Small intestine (tissue), 16 donors: ENCODE measurements around the gene HBQ1. TPM values are rescaled to one million over a fixed set of nuclear protein-coding genes. Genes with fewer than 3 reads are reported as not detected.

ENCODE experiments used
- DNase-seq, 2 donors: peaks; one replicate each; pipeline versions ENCODE4 v3.0.0 to v3.0.0-alpha.2; 2013
- FAIRE-seq: peaks from 2 replicates; lab custom pipeline; 2012; peaks lifted over from hg19 to GRCh38; lab: Jason Lieb, UNC
- H3K27ac ChIP-seq, 3 donors: one replicate each; pipeline ENCODE4 v1.5.1; 2013; ENCODE audit warnings: low read length in 2 of 3, mild to moderate bottlenecking in 2 of 3, control low read depth in 1 of 3, inconsistent platforms in 1 of 3, low read depth in 1 of 3, moderate library complexity in 1 of 3
- H3K27me3 ChIP-seq, 3 donors: one replicate each; pipeline ENCODE4 v1.6.1; 2013; ENCODE audit warnings: low read length in 3 of 3, inconsistent platforms in 1 of 3; ENCODE audit not compliant: control insufficient read depth in 3 of 3, insufficient read depth in 3 of 3
- H3K36me3 ChIP-seq, 3 donors: one replicate each; pipeline ENCODE4 v1.6.1; 2013; ENCODE audit warnings: low read length in 3 of 3, inconsistent platforms in 1 of 3, low read depth in 1 of 3, mild to moderate bottlenecking in 1 of 3, moderate library complexity in 1 of 3; ENCODE audit not compliant: control insufficient read depth in 3 of 3, insufficient read depth in 2 of 3
- H3K4me1 ChIP-seq, 3 donors: one replicate each; pipeline ENCODE4 v1.6.1; 2013; ENCODE audit warnings: low read length in 2 of 3, inconsistent platforms in 1 of 3, low read depth in 1 of 3, mild to moderate bottlenecking in 1 of 3, moderate library complexity in 1 of 3; ENCODE audit not compliant: control insufficient read depth in 3 of 3, insufficient read depth in 2 of 3
- H3K4me3 ChIP-seq, 3 donors: one replicate each; pipeline ENCODE4 v1.5.1; 2013; ENCODE audit warnings: low read length in 3 of 3, control low read depth in 1 of 3, inconsistent platforms in 1 of 3, low read depth in 1 of 3, mild to moderate bottlenecking in 1 of 3, moderate library complexity in 1 of 3
- H3K9me3 ChIP-seq, 2 donors: one replicate each; pipeline ENCODE4 v1.6.1; 2013; ENCODE audit warnings: low read depth in 1 of 2, low read length in 1 of 2; ENCODE audit not compliant: control insufficient read depth in 2 of 2, insufficient read depth in 1 of 2
- WGBS, 3 donors: extraction: QIAGEN DNeasy Blood & Tissue Kit; methylation state at CpG; one replicate each; pipeline ENCODE4 v1.1.7; 2013; 5-methylcytosine and 5-hydroxymethylcytosine counted together
- long read RNA-seq, 10 donors: transcript quantifications; one replicate each; lab custom pipeline, GENCODE V29; 2026
- polyA plus RNA-seq, 4 donors: library from polyadenylated mRNA; stranded (reverse) in 3 of 4; unstranded in 1 of 4; fragments of 200-250 nt in 3 of 4; fragments of 120-200 nt in 1 of 4; gene quantifications; one replicate each; pipeline versions ENCODE4 v1.2.1 to v1.2.3, GENCODE V29; 2013
- donor health status: healthy with polysubstance abuse.
- donor health status: control.
- donor health status: control.
- donor health status: Bipolar disorder and iron deficiency.
- donor health status: healthy.

Gene HBQ1
- polyA plus RNA-seq: under 1 TPM in 1 of 4 donors, not detected in 3; 0.43 TPM
- long read RNA-seq, donor 1: 0 reads
- long read RNA-seq, donor 2: 0 reads
- long read RNA-seq, donor 3: 0 reads
- long read RNA-seq, donor 4: 0 reads
- long read RNA-seq, donor 5: 0 reads
- long read RNA-seq, donor 6: 0 reads
- long read RNA-seq, donor 7, partial matches to known transcripts: 0 of 1 reads
- long read RNA-seq, donor 7, other reads (novel, unspliced or antisense): 0 of 1 reads
- long read RNA-seq, donor 8, partial matches to known transcripts: 0 of 2 reads
- long read RNA-seq, donor 8, other reads (novel, unspliced or antisense): 0 of 2 reads
- long read RNA-seq, donor 9: 0 reads
- long read RNA-seq, donor 10, partial matches to known transcripts: 0 of 1 reads
- long read RNA-seq, donor 10, other reads (novel, unspliced or antisense): 0 of 1 reads

DNA sequence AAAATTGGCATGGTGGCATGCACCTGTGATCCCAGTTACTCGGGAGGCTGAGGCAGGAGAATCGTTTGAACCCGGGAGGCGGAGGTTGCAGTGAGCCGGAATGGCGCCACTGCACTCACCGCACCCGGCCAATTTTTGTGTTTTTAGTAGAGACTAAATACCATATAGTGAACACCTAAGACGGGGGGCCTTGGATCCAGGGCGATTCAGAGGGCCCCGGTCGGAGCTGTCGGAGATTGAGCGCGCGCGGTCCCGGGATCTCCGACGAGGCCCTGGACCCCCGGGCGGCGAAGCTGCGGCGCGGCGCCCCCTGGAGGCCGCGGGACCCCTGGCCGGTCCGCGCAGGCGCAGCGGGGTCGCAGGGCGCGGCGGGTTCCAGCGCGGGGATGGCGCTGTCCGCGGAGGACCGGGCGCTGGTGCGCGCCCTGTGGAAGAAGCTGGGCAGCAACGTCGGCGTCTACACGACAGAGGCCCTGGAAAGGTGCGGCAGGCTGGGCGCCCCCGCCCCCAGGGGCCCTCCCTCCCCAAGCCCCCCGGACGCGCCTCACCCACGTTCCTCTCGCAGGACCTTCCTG is at the start of gene HBQ1:
TSS of gene HBQ1 (plus strand) at position 359 of the 575 bp plus-strand sequence. CDS start at position 387, 28 bp downstream.
- FAIRE-seq (no peak), DNase-seq (peak in 1 of 2 donors; percentile 46)
- Histone ChIP-seq H3K27ac (no peak within 1 kb of the TSS), H3K4me1 (peaks cover 0 to 10% (median 2%) of the 10 kb centered on the region in 3 donors), H3K27me3 (peaks cover 10 to 43% (median 15%) of the 10 kb centered on the region in 3 donors), H3K4me3 (peak within 1 kb of the TSS in 1 of 3 donors; percentile 31), H3K36me3 (peaks cover 0 to 9% (median 0%) of the 10 kb centered on the region in 3 donors), H3K9me3 (peaks cover 0 to 4% of the 10 kb centered on the region in 2 donors)
- 8 to 15% (median 14%) methylated on average over 26 to 59 of the region's 59 CpGs for WGBS, 3 donors

GRCh38 chr16:130533-131173 is 49.6 kb upstream of the HBQ1 start:
- Histone ChIP-seq H3K4me3 (no peak overlapping the region), H3K27ac (no peak overlapping the region), H3K27me3 (no peaks in the 10 kb centered on the region), H3K9me3 (no peaks in the 10 kb centered on the region), H3K4me1 (no peaks in the 10 kb centered on the region), H3K36me3 (peaks cover 0 to 16% (median 0%) of the 10 kb centered on the region in 3 donors)
- DNase-seq: no peak
- WGBS, 3 donors: 84 to 93% (median 84%) methylated on average over 15 of the region's 15 CpGs
- FAIRE-seq: no peak

GRCh38 chr16:132120-132519 is 48.1 kb upstream of the HBQ1 start:
- H3K9me3 ChIP-seq: no peaks in the 10 kb centered on the region
- 92 to 96% (median 95%) methylated on average over 7 of the region's 7 CpGs for WGBS, 3 donors
- H3K4me1 ChIP-seq: no peaks in the 10 kb centered on the region
- H3K27me3 ChIP-seq: no peaks in the 10 kb centered on the region
- DNase-seq (no peak), FAIRE-seq (no peak)
- H3K27ac ChIP-seq: no peak overlapping the region
- no peak overlapping the region for H3K4me3 ChIP-seq
- H3K36me3 ChIP-seq: peaks cover 0 to 13% (median 0%) of the 10 kb centered on the region in 3 donors

GRCh38 chr16:133716-134115 is 46.5 kb upstream of the HBQ1 start:
- WGBS, 3 donors: 95 to 96% (median 96%) methylated on average over 2 of the region's 2 CpGs
- no peaks in the 10 kb centered on the region for H3K9me3 ChIP-seq
- H3K4me3 ChIP-seq: no peak overlapping the region
- H3K27ac ChIP-seq: no peak overlapping the region
- H3K27me3 ChIP-seq: no peaks in the 10 kb centered on the region
- DNase-seq (no peak), FAIRE-seq (no peak)
- peaks cover 0 to 10% (median 2%) of the 10 kb centered on the region in 3 donors for H3K36me3 ChIP-seq
- peaks cover 0 to 6% (median 0%) of the 10 kb centered on the region in 3 donors for H3K4me1 ChIP-seq

DNA sequence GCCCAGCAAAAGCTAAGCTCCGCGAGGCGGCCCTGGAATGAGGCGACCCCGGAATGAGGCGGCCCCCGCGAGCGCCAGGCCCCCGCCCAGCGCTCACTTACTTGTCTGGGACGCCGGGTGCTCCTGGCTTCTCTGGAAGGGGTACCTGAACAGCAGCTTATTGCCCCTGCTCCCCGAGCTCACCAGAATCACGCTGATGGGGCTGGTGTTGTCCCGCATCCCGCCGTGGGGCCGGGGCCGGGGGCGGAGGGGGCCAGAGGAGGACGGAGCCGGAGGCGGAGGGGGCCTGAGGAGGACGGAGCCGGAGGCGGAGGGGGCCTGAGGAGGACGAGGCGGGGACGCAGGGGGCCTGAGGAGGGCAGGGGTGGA is 42.2 kb upstream of the HBQ1 start:
- Histone ChIP-seq H3K4me1 (peaks cover 0 to 6% (median 0%) of the 10 kb centered on the region in 3 donors), H3K9me3 (no peaks in the 10 kb centered on the region), H3K27me3 (no peaks in the 10 kb centered on the region), H3K36me3 (peaks cover 0 to 2% (median 0%) of the 10 kb centered on the region in 3 donors), H3K4me3 (peak overlapping the region; percentile 65 to 96 (median 73)), H3K27ac (peak overlapping the region in 1 of 3 donors; percentile 55)
- peak in 1 of 2 donors; percentile 42 for DNase-seq
- 0 to 2% (median 1%) methylated on average over 22 to 30 of the region's 30 CpGs for WGBS, 3 donors
- no peak for FAIRE-seq

DNA sequence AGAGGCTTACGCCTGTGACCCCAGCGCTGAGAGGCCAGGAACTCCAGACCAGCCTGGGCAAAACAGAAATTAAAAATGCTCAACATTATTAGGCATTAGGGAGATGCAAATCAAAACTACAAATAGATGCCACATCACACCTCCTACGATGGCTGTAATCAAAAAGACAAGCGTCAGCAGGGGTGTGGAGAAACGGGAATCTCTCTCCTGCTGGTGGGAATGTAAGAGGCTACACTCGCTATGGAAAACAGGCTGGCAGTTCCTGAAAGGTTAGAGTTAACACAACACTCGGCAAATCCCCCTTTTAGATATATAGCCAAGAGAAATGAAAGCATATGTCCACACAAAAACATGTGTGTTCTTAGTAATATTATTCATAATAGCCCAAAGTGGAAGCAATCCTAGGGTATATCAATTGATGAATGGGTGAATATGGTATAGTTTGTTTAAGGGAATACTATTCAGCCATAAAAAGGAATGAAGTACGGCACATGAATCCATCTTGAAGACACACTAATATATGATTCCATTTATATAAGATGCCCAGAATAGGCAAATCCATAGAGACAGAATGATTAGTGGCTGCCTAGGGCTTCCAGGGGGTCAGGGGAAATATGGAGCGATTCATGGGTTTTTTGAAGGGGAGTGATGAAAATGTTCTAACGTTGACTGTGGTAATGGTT is 39.9 kb upstream of the HBQ1 start:
- Histone ChIP-seq H3K9me3 (no peaks in the 10 kb centered on the region), H3K4me1 (peaks cover 0 to 6% (median 0%) of the 10 kb centered on the region in 3 donors), H3K4me3 (no peak overlapping the region), H3K36me3 (peaks cover 0 to 2% (median 0%) of the 10 kb centered on the region in 3 donors), H3K27ac (no peak overlapping the region), H3K27me3 (peaks cover 0 to 3% (median 0%) of the 10 kb centered on the region in 3 donors)
- 58 to 68% (median 66%) methylated on average over 10 of the region's 10 CpGs for WGBS, 3 donors
- FAIRE-seq (no peak), DNase-seq (no peak)

DNA sequence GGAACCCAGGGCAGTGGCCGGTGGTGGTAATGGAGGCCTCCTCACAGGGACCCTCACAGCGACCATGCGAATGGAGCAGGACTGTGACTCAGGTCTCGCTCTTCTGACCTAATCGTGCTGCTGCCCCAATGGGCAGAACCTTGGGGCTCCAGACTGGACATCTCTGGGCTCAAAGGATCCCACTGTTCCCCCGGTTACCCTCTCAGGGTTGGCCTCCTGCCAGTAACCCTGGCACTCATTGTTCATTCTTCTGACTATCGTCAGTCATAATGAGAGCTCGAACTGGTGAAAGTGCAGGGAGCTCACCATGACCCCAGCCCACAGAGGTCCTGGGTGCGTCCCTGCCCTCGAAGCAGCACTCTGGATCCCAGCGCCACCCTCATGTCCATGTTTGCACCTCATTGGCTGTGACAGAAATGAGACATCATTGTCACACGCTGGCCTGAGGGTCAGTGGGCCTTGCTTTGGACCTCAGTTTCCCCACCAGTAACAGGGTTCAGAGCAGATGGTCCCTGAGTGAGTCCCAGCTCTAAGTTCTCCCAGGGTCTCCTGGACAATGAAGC is 37.8 kb upstream of the HBQ1 start:
- no peak for DNase-seq
- WGBS, 3 donors: 66 to 76% (median 73%) methylated on average over 12 of the region's 12 CpGs
- Histone ChIP-seq H3K27ac (no peak overlapping the region), H3K4me1 (peaks cover 0 to 2% (median 0%) of the 10 kb centered on the region in 3 donors), H3K4me3 (no peak overlapping the region), H3K9me3 (no peaks in the 10 kb centered on the region), H3K36me3 (peaks cover 0 to 2% (median 0%) of the 10 kb centered on the region in 3 donors), H3K27me3 (peaks cover 0 to 3% (median 0%) of the 10 kb centered on the region in 3 donors)
- no peak for FAIRE-seq
